ENCODE measurements around the gene PTTG1IP.
"Not testable (repeated sequence)": the region's sequence is repeated elsewhere in the genome, so short reads cannot be mapped to it uniquely, and the experiment has no call there.

The PTTG1IP gene

DNA sequence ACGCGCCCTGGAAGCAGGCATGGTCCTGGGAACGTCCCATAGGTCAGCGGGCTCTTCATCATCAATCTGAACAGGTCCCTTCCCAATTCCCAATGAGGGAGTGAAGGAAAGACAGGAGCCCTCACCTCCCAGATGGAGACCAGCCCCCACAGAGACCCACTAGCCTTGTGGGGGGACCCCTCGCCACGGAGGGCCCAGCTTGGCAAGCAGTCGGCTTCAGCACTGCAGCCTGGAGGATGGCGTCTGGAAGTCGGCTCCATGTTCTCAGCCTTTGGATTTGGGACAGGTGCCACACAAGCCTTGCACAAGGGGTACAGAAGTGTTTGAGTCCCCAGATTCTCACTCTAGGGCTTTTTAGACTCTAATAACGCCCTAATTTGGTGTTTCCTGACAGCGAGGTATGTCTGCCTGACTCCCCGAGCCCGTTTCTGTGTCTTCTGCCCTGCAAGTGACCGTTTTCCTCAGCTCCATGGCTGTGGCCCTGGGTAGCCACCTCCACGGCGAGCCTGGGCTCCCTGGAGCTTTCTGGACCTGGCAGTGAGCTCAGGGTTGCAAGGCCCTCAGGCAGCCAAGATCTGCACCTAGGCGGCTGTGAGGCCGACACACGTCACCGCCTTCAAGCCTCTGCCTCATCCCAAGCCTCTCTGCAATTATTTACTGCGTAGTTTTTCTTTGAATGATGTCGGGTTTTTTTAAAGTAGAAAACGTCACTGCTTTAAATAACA, 30.6 kb downstream of the PTTG1IP start:
- DNase-seq, result no peak

DNA sequence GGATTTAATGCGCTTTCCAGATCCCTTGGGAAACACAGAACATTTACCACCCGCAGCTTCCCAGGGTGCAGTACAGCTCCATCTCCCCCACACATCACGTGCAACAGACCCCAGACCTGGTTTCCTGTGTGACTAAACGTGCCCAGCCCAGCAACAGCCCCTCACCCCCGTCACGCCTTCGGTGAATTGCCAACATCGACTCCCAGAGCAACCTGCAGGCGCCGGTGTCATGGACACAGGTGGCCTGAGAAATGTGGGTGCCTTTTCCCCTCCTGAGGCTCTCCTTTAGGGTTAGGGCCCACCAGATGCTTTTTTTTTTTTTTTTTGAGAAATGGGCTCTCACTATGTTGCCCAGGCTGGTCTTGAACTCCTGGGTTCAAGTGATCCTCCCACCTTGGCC, 31.4 kb downstream of the PTTG1IP start:
- DNase-seq, result no peak

DNA sequence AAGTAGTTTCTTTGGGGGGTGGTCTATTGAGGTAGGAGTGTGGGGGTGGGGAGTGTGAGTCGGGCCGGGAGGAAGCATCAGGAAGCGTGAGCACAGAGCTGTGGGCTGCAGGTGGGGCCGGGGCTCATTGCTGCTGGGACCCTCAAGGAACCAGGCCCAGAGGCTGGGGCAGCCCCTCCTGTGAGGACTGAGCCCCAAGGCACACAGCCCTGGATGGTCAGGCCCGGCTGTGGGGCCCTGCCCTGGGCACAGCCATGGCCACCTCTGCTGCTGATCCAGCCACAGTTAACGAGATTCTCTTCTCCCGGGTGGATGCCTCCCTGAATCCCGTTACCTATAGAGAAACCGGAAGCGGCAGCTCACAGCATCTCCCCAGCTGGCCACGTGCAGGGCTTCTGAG, 32.7 kb downstream of the PTTG1IP start:
- DNase-seq, result no peak

DNA sequence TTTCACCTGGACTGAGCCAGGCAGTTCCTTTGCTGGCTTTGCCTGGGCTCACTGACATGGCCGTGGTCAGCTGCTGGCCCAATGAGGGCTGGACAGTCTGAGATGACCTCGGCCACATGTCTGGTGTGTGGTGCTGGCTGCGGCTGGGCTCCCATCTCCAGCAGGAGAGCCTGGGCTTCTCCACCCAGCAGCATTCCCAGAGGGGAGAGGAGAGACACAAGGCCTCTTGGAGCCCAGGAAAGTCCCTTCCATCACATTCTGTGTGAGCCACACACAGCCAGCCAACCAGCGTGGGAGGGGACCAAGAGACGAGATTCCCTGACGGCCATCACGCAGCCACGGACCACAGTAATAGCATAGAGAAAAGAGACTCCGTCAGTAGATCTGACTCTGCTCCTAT, 34.5 kb downstream of the PTTG1IP start:
- DNase-seq, result no peak

DNA sequence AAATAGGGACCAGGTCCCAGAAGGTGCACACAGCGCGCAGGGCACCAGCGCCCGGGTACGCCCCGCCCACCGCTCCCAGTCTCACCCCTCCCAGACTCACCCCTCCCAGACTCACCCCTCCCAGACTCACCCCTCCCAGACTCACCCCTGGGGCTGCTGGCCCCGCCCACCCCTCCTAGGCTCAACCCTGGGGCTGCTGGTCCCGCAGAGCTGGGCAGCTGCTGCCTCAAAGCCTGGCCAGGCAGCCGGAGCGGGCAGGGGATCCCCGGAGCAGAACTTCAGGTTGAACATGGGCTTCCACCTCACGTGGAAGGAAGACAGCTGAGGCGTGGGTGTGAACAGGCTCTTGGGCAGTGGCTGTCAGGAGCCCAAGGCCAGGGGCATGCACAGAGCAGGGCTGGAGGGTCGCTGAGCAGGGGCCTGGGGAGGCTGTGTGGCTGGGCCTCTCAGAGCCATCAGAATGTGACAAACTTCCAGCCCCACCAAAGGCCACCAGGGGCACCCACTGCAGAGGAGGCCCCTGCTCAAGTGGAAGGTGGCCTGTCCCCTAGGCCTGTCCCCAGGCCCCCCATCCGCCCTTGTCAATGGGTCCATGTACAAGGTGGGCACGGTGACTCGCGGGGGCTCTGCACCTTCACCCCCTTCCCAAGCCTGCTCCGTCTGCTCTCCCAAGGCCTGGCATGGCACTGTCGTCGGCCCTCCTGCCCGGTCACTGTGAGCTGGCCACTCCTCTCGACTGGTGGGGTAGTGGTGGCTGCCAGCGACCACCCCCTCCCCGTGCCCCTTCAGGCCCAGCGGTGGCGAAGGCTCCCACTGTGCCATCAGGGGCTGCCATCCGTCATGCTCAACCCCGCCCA, 35.2 kb downstream of the PTTG1IP start:
- no peak for DNase-seq

DNA sequence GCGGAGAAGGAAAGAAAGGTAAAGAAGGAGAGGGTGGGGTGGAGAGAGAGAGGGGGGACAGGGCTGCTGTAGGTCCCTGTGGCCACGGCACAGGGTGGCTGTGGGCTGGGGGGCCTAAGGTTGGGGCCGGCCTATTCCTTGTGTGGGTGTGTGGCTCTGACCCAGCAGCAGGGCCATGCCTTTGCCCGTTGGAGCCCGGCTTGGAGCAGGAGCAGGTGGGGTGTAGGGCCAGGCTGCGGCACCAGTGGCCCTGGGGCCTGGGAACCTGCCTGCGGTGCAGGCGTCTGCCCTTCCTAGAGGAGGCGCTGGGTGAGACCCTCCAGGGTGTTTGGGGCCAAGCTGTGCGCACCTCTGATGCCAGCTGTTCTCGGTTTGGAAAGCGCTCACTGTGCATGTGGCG, 36.0 kb downstream of the PTTG1IP start:
- DNase-seq, result no peak

DNA sequence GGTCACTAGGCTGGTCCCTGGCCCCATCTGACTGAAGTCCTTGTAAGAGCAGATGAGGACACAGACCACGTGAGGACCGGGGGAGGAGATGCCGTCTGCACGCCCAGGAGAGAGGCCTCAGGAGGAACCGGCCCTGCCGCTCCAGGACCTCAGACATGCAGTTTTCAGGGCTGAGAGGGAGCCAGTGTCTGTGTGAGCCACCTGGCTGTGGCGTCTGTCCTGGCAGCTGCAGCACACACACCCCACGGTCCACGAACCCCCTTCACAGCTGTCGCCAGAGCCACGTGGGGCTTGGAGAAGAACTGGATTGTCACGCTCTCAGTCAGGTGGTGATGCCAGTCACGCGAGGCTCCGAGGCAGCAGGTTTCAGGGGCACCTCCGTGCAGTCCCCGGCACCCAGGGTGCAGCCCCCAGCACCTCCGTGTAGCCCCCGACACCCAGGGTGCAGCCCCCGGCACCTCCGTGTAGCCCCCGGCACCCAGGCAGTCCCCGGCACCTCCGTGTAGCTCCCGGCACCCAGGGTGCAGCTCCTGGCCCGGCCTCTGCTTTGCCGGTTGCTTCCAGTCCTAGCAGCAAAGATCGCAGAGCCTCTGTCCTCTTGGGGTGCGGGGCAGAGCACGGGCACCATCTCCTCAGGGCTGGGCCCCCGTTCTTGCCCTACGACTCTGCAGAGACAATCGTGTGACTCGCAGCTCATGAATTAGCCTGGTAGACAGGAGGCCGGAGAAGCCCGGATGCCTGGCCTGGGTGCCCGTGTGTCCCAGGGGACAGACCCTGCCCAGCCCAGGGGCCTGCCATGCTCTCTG, 36.6 kb downstream of the PTTG1IP start:
- DNase-seq, result no peak

DNA sequence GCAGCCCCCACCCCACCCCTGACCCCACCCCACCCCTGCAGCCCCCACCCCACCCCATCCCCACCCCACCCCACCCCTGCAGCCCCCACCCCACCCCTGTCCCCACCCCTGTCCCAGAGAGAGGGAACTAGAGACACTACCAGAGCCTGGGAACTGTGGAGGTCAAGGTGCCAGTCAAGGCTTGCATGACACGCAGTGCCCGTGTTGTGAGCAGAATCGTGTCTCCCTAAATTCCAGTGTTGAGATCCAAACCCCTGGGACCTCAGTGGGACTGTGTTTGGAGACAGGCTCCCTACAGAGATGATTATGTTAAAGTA, 37.2 kb downstream of the PTTG1IP start:
- no peak for DNase-seq

DNA sequence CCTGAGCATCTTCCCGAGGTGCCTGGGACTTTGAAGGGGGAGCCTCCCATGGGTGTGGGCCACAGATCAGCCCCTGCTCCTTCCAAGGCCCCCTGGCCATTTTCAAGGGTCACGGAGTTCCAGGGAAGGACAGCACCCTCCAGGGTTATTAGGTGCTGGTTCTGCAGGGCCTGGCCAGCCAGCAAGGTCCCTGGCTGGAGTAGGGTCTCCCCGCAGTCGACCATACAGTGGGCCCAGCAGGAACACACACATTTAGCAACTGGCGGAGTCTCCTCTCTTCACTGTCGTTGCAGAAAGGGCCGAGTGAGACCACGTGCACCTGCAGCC, 37.9 kb downstream of the PTTG1IP start:
- no peak for DNase-seq

DNA sequence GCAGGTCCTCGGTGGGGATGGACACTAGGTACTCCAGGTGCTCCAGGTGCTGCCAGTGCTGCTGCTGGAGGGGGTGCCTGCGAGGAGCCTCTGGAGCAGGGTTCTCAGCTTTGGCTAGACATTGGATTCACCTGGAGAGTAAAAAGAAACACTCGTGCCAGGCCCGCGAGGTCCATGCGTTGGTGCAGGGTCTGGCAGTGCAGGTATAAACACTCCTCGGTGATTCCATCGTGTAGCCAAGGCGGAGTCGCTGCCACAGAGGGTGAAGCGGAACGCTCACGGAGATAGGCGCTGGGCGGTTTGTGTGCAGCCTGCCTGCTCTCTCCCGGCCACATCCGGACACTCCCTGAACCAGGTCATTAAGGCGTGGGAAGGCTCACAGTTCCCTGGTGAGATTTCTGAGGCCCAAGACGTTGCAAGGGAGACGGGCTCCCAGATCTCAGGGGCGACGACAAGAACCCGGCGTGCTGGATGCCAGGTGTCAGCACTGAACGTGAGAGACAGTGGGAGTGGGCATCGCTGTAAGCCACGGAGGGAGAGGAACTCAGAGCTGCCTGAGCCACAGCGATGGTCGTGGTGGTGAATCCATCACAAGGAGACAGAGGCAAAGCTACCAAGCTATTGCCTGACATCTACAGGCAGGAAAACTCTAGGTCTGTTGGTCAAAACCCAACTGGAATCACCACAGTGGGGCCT, 38.4 kb downstream of the PTTG1IP start:
- no peak for DNase-seq

DNA sequence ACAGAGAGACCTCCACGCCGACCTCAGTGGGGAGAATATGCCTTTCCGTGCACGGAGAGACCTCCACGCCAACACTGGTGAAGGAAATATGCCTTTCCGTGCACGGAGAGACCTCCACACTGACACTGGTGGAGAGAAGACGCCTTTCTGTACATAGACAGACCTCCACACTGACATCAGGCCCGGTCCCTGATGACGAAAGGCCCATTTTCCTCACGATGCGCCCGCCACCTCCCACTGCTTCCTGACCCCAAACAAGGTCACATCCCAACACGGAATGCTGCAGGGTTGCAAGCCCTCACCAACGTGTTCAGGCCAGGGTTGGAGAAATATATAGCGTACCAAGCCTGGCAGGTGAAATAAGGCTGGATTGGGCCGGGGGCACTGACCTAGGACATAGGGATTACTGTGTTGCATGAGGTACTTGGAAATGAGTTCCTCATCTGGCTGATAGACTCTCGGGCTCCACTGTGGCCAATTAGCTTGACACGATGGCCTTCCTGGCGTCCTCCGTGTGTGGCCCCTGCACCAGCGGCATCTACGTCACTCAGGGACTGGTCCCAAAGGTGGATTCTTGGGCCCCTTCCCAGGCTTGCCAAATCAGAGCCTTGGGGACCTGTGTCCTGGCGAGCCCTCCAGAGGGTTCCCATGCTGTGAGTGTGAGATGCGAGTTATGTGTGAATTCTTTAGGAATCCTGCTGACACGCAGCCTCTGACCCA, 39.1 kb downstream of the PTTG1IP start:
- no peak for DNase-seq

DNA sequence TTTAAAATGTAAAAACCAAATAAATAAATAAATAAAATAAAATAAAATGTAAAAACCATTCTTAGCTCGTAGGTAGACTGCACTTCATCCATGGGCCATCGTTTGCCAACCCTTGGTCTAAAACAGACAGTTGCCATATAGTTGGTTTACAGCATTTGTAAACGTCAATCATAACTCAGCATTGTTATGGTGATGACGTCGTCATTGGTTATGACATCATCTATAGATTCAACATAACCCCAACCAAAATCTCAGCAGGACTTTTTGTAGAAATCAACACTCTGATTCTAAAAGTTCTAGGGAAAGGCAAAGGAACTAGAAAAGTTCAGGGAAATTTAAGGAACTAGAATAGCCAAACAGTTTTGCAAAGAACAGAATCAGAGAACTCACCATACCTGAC, 39.8 kb downstream of the PTTG1IP start:
- DNase-seq, result no peak

DNA sequence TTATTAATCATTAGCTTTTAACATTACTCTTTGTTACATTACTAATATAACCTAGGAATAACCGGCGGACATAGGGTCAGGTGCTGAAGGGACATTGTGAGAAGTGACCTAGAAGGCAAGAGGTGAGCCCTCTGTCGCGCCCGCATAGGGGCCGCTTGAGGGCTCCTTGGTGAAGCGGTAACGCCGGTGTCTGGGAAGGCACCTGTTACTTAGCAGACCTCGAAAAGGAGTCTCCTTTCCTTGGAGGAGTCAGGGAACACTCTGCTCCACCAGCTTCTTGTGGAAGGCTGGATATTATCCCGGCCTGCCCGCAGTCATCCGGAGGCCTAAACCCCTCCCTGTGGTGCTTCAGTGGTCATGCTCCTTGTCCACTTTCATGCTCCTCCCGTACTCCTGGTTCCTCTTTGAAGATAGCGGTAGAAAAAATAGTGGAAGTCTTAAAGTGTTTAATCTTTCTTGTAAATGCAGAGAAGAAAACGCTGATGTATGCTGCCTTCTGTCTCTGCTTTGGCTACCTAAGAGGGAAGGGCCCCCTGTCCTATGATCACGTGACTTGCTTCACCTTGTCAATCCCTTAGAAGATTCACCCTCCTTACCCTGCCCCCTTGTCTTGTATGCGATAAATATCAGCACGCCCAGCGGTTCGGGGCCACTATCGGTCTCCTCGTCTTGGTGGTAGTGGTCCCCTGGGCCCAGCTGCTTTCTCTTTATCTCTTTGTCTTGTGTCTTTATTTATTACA, 40.8 kb downstream of the PTTG1IP start:
- not testable (repeated sequence) for DNase-seq

DNA sequence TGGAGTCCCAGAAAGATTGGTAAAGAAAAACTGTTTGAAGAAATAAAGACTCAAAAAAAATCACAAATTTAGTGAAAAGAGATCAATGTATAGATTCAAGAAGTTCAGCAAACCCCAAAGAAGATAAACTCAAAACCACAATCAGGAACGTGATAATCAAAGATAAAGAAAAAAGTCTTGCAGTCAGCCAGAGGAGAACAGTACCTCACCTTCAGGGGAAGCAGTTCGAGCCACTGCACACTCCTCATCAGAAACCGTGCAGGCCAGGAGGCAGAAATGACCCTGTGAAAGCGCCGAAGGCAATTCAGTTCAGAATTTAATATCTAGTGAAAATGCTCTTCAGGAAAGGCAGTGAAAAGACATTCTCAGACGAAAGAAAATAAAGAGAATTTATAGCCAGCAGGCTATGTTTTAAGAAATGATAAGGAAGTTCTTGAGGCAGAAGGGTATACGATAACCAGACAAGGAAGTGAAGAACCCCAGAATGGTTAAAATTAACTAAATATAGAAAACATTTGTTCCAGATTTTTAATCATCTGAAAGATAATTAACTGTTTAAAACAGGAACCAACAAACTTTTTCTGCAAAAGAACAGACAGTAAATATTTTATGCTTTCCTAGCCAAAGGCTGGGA, 42.1 kb downstream of the PTTG1IP start:
- DNase-seq, result no peak

DNA sequence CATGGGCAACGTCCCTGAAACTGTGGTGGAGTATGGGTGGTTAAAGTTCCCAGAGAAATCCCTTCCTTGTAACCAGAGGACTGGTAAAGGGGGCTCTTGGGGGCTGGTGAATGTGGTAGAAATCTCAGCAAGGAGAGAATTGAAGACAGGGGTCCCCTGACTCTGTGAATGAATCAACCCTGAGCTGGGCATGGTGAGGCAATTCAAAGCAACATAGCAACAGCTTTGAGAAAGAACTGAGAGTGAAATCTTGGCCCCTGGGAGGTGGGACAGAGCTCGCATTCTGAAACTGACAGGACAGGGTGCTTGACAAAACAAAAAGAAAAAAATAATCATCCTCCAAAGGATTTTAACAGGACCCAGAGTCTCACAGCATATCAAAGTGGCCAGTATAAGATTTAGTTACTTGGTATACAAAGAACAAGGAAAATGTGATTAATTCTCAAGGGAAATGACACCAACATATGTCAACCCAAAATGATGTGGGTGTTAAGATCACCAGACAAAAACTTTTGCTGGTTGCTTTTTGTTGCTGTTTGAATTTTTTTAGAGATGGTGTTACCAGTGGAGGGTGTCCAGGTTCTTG, 43.9 kb downstream of the PTTG1IP start:
- no peak for DNase-seq

DNA sequence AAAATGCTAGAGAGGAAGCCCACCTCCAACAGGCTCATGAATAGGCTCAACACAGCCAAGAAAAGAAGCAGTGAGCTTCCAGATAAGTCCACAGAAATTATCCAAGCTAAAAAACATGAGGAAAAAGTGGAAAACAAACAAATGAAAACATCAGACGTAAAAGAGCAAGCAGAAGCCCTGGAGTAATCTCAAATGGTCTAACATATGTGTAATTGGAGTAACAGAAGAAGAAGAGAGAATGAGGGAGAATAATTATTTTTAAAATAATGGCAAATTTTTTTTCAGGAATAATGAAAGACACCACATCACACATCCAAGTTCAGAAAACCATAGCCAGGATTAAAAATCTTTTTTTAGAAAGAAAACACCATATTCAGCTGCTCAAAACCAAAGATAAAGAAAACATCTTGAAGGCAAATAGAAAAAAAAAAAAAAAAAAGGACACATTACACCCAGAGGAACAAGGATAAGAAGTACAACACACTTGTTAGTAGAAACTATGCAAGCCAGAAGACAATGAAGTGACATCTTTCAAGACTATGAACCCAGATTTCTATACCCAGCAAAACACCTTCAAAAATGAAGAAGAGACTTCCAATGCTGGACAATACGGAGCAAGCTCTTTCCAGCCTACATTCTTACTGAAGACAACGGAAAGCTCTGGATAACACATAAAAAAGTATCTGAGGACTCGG, 45.0 kb downstream of the PTTG1IP start:
- no peak for DNase-seq

DNA sequence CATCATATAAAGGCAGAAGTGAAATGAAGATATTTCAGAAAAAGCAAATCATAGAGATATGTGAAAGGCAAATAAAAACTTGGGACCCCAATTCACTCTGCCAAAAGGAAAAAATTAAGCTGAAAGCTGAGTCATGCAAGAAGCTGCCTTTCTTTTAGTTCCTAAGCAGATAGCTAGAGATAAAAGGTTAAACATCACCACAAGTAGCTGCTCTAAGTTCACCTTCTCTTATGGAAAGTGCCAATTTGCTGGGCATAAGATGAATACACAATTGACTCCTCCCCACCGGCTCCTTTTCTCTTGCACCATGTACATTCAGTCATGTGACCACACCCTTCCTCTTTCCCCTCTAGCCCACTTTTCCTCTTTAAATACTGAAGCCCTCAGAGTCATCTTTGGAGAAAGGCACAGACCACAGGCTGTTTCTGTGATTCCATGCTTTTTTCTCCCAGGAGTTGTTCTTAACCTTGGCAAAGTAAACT, 50.3 kb downstream of the PTTG1IP start:
- DNase-seq, result no peak

DNA sequence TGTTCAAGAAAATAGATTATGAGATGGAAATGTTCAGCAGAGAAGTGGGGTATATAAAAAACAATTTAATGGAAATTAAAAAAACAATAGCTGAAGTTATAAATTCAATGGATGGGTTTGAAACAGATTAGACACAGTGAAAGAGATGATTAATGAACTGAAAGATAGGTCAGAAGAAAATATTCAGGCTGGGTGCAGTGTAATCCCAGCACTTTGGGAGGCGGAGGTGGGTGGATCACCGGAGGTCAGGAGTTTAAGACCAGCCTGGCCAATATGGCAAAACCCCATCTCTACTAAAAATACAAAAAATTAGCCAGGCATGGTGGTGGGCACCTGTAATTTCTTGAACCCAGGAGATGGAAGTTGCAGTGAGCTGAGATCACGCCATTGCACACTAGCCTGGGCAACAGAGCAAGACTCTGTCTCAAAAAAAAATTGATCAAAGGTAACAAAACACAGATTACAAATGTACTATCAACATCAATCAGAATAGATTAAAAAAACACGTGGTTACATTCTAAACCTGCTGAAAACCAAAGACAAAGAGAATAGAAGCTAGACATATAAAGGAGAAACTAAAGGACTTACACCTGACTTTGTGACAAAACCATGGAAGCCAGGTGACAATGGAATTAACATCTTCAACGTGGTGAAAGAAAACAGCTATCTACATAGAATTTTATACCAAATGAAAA, 50.9 kb downstream of the PTTG1IP start:
- DNase-seq, result no peak

DNA sequence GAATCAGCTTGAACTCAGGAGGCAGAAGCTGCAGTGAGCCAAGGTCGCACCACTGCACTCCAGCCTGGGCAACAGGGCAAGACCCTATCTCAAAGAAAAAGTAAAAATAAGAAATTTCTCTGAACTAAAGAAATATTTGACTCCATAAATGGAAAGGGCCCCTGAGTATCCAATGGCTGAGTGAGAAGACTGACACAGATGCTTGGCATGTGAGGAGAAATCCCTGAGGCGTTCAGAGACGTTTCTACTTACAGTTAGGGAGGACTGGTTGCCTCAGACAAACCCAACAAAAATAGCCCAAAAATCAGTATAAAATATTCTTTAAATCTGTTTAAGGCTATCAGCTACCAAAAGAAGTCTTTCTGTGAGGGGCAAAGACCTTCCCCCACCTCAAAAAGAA, 52.6 kb downstream of the PTTG1IP start:
- DNase-seq, result no peak

Data from CD4-positive, alpha-beta T cell treated with Interferon gamma for 1 hour (primary cell).